ENCODE results near the gene C2.

- TF ChIP-seq EZH2phosphoT487 (IDR thresholded peaks at IDR 0.05; ENCODE audit: insufficient read depth, low read depth) = no peak
- TF ChIP-seq EZH2 (IDR thresholded peaks at IDR 0.05; ENCODE audit: insufficient read depth, poor library complexity, severe bottlenecking) = no peak
These were observed 1.1 kb downstream of the C2 start for GRCh38 chr6:31928672-31928939.
